SIG-M5 treated with dmso at 0.1 percent for 504 hours (cell line): ENCODE data around the gene ODAM.
"Not testable (repeated sequence)": the region's sequence is repeated elsewhere in the genome, so short reads cannot be mapped to it uniquely, and the experiment has no call there.

Experiments
- DNase-seq: peaks from one replicate; lab custom pipeline; 2025; ENCODE audit not compliant: unreplicated experiment; lab: John Stamatoyannopoulos, UW

ODAM gene, protein sequence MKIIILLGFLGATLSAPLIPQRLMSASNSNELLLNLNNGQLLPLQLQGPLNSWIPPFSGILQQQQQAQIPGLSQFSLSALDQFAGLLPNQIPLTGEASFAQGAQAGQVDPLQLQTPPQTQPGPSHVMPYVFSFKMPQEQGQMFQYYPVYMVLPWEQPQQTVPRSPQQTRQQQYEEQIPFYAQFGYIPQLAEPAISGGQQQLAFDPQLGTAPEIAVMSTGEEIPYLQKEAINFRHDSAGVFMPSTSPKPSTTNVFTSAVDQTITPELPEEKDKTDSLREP

DNA sequence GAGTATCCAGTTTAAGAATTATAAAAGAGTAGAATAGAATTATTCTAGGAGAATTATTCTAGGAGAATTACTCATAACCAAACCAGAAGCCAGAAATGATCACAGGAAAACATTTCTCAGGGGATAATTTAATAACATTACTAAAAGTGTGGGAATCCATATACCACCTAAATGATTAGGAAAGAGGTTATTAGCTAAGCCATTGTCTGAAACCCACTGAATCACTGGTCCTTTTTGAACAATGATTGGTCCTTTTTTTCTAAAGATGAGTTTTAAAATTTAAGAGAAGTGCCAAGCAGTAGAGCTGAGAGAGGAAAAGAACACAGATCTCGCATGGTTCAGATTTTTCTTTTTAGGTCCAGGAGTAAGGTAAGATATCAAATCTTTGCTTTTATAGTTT is at the start of gene ODAM:
ODAM (plus strand) TSS at position 301 of the 400 bp plus-strand sequence. CDS start 819 bp downstream, outside the sequence.
- no peak for DNase-seq

- DNase-seq, result no peak
These were observed 44.3 kb upstream of the ODAM start for GRCh38 chr4:70151271-70151670.

DNA sequence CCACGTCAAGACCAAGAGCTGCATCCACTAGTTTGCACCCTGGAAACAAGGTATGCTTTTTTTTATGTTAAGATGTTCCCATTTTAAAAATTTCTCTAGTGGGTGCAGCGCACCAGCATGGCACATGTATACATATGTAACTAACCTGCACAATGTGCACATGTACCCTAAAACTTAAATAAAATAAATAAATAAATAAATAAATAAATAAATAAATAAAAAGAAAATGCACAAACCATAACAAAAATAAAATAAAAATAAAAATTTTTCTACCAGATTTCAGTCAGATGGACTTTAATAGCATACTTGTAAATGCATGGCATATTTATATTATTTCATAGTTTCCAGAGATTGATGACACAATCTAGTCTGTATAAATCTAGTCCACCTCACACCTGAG is 43.4 kb upstream of the ODAM start:
- DNase-seq, result no peak

DNA sequence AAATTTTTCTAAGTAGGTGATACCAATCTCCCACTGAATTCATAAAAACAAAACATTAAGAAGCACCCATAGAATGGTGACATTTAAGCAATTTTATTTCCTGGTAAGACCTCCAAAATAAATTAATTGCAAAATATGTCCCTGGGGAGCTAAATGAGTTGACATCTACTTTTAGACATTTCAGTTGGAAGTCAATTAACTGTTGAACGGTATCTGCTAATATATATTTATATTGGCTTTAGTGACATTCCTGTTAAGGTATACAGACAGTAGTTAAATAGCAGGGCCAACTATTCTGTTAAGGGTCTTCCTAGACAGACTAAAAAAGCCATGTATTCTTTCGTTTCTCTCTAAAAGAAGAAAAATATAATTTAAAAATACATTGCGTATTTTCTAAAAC is 41.6 kb upstream of the ODAM start, which contains the start of gene PRR27:
PRR27 (plus strand) TSS at position 301 of the 400 bp plus-strand sequence. CDS start 139 bp downstream, outside the sequence.
- no peak for DNase-seq

GRCh38 chr4:70158576-70158975 is 36.9 kb upstream of the ODAM start:
- no peak for DNase-seq

GRCh38 chr4:70177090-70177489 is 18.4 kb upstream of the ODAM start:
- DNase-seq, result no peak

DNA sequence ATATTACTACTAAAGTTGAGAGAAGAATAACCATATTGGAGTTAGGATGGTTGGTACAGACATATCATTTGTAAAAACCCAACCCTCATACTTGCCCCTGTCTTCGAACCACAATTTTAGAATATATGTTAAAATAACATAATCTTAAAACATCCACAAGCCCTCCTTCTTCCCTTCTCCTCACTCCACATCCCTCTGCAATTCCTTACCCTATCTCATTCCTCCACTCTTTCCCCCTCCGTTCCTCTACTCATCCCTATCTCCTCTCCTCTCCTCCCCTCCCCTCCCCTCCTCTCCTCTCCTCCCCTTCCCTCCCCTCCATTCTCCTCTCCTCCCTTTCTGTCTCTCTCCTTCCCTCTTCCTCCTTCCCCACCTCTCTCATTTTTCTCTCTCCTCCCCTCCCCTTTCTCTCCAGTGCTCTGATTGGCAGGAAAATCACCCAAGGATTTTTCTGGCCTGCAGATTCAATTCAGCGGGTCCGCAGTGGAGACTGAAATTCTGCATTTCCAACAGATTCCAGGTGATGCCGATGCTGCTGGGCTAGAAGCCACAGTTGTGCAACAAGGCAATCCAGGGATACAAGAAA is 17.4 kb upstream of the ODAM start:
- DNase-seq, result no peak

- DNase-seq, result no peak
These were observed 15.7 kb upstream of the ODAM start for GRCh38 chr4:70179811-70180210.

GRCh38 chr4:70181864-70182263 is 13.7 kb upstream of the ODAM start:
- no peak for DNase-seq

DNA sequence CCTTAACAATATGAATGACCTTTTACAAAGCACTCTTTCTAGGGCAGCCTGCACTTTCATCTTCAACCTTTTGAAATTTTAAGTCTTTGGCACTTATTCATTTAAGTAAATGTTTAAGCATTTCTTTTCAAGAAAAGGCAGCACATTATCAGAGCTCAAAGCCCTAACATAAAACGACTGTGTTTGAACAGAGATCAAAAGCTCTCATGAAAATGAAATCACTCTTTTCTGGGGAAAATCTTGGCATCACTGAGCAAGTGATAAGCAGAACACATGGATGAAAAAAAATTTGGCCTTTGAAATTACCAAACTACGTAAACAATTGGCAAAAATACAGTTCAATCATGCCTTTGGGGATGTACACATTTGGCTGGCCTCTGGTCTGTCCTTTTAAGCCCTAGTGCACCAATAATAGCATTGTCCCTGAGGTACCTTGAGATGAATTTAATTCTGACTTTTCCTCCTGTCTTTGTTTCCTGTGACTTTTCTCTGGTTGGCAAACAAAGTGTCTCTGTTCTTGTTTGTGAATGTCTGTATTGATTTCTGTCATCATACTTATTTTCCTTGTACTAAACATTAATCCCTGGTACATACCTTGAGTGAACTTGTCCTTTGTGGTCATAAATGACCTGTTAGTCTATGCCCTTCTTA is 12.9 kb upstream of the ODAM start:
- no peak for DNase-seq

DNA sequence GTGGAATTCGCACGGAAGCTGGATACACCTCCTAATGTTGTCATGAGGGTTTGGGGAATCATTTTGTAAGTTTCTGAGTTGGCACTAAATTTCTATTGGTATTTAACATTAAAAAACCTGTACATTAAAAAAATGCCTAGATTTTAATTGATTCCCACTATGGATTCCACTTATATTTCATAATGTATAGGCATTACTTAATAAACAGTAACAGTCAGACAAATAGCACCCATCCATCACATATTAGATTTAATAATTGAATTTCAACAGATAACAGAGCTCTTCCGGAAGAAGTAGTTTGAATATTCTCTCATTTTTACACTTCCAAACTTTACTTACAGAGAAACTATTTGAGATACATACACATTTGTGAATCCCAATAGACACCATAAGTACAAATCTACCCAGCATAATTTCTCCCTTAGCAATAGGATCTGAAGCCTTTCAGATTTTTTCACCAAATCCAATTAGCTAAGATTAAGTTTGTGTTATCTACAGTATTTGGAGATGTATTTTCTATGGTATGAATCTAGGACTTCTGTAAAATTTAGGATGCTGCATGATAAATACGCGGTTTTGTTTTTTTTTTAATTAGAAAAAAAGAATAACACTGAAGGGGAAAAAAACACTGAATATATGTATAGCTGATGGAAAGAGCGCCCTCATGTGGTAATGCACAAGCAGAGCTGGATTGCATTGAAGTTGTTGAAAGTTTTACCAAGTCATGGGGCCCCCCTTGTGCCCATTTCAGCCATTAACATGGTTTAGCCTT is 12.2 kb upstream of the ODAM start:
- DNase-seq, result peak; percentile 44

DNA sequence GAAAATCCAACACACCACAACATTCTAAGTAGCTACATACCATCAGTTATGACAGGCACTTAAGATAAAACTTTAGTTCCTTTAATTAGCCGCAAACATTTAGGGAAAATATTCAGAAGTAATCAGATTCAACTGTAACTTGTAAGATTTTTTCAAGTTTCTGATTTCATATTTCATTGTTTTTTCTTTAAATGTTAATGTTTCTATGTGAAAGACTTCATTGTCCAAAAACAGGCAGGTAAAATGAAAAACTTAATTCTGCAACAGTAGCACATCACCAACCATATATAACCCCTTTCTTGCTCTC is 11.6 kb upstream of the ODAM start:
- DNase-seq, result no peak

- DNase-seq, result no peak
These were observed 8.3 kb upstream of the ODAM start for GRCh38 chr4:70187216-70187615.

GRCh38 chr4:70190579-70190978 is 4.9 kb upstream of the ODAM start:
- DNase-seq, result no peak

DNA sequence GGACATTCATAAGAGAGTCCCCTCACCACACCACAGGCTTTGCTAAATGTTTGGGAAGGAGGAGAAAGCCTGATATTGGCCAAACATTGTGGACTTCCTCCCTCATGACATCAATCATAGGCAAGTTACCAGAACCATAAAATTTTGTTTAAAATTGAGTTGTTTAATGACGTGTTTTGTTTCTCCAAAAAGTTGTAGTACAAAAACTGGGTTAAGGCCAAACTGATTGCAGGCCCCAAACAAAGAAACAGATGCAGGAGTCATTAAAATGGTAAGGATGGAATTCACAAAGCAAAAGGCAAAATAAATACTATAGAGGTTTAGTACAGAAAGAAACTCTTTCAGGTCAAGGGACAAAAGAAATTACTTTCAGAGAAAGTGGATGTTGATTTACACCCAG is 3.9 kb upstream of the ODAM start:
- DNase-seq, result no peak

DNA sequence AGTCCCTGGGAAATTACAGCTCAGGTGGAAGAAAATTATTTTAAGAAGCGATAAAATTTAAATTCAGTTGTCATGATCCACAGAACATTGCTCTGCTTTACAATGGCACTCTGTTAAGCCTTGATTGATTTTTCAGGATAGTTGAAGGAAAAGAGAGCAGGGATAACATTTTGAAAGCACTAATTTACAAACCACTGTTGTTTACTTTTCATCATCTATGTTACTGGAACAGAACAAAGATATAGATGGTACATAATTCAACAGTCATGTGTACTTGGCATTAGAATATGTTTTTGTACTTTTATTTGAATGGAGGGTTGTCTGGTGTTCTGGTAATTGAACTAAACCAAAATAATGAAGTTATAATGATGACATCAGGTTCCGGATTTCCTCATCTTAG is 2.6 kb upstream of the ODAM start:
- DNase-seq, result no peak

- no peak for DNase-seq
These were observed 1.3 kb downstream of the ODAM start for GRCh38 chr4:70196857-70197256.

DNA sequence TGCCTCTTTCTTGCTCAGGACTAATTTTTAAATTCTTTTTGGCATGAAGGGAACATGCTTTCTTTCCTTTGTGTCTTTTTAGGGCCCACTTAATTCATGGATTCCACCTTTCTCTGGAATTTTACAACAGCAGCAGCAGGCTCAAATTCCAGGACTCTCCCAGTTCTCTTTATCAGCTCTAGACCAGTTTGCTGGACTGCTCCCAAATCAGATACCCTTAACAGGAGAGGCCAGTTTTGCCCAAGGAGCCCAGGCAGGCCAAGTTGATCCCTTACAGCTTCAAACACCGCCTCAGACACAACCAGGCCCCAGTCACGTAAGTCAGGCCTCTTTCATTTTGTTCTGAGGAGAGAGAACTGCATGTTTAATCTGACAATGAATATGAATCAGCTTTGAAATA is 2.3 kb downstream of the ODAM start:
- no peak for DNase-seq

GRCh38 chr4:70203601-70204000 is 8.1 kb downstream of the ODAM start:
- DNase-seq, result no peak

GRCh38 chr4:70212752-70213151 is 17.2 kb downstream of the ODAM start:
- not testable (repeated sequence) for DNase-seq

- not testable (repeated sequence) for DNase-seq
These were observed 20.6 kb downstream of the ODAM start for GRCh38 chr4:70216109-70216508.

DNA sequence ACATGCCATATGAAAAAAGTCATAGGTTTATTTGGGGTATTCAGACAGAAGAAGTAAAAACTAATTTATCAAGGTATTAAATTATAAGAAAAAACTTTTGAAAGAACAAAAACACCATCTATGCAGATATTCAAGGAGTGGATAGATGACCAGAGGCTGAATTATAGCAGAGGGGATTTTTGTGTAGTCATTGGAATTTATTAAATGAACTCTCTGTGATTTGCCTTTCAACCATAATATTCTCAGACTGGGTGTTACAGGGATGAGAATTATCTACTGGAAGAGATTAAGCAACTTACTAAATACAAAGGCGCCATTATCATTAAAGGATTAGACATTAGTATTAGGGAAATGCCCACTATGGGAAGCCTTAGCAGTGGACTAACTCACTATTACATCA is 21.0 kb downstream of the ODAM start:
- not testable (repeated sequence) for DNase-seq
